ENCODE data around the gene SOX13.

The SOX13 gene

GRCh38 chr1:204033306-204033705 lies 39.6 kb upstream of the SOX13 start:
- no peak for TF ChIP-seq CTCF (conservative IDR thresholded peaks at IDR 0.05; ENCODE audit: low read depth, low read length)
- DNase-seq (ENCODE audit: low read depth), result no peak

GRCh38 chr1:204036882-204037655 lies 35.8 kb upstream of the SOX13 start:
- peak; percentile 24 for TF ChIP-seq CTCF (conservative IDR thresholded peaks at IDR 0.05; ENCODE audit: low read depth, low read length)
- no peak for DNase-seq (ENCODE audit: low read depth)
- H3K4me3 ChIP-seq (ENCODE audit: low read depth, low read length), result no peak overlapping the region

More at GRCh38 chr1:204033306-204033705, 39.6 kb upstream of the SOX13 start:
- H3K4me3 ChIP-seq (ENCODE audit: low read depth, low read length), result no peak overlapping the region

- DNase-seq (ENCODE audit: low read depth), result no peak
- no peak for TF ChIP-seq CTCF (conservative IDR thresholded peaks at IDR 0.05; ENCODE audit: low read depth, low read length)
- no peak overlapping the region for H3K4me3 ChIP-seq (ENCODE audit: low read depth, low read length)
These were observed 31.6 kb upstream of the SOX13 start for GRCh38 chr1:204041232-204041767.

- TF ChIP-seq CTCF (conservative IDR thresholded peaks at IDR 0.05; ENCODE audit: low read depth, low read length), result no peak
- no peak overlapping the region for H3K4me3 ChIP-seq (ENCODE audit: low read depth, low read length)
- peak; percentile 56 for DNase-seq (ENCODE audit: low read depth)
These were observed 31.0 kb upstream of the SOX13 start for GRCh38 chr1:204041803-204042505.

GRCh38 chr1:204042516-204042915 lies 30.4 kb upstream of the SOX13 start:
- no peak overlapping the region for H3K4me3 ChIP-seq (ENCODE audit: low read depth, low read length)
- no peak for TF ChIP-seq CTCF (conservative IDR thresholded peaks at IDR 0.05; ENCODE audit: low read depth, low read length)

GRCh38 chr1:204043680-204044079 lies 29.2 kb upstream of the SOX13 start:
- DNase-seq (ENCODE audit: low read depth), result no peak
- no peak for TF ChIP-seq CTCF (conservative IDR thresholded peaks at IDR 0.05; ENCODE audit: low read depth, low read length)
- no peak overlapping the region for H3K4me3 ChIP-seq (ENCODE audit: low read depth, low read length)

More at GRCh38 chr1:204042516-204042915, 30.4 kb upstream of the SOX13 start:
- DNase-seq (ENCODE audit: low read depth), result no peak

All from choroid plexus epithelial cell (primary cell).